ENCODE data around the gene OR6A2.

- TF ChIP-seq CTCF (IDR thresholded peaks at IDR 0.05), result no peak
- no peak for TF ChIP-seq POLR2AphosphoS5 (IDR thresholded peaks at IDR 0.05)
Observed at GRCh38 chr11:6746086-6746618, 53.3 kb downstream of the OR6A2 start.

Measured in breast epithelium (tissue), 3 donors.